Naive thymus-derived CD4-positive, alpha-beta T cell (primary cell): Measurements from ENCODE around the gene DHRS11. TPM values are rescaled to one million over a fixed set of nuclear protein-coding genes. Genes with fewer than 3 reads are reported as not detected.

Source experiments
- ATAC-seq: fragments of 150-1000 bp; cut with Tn5 transposase; 2 replicates; pipeline ENCODE4 v1.10.0; 2021; ENCODE audit warnings: mild to moderate bottlenecking, moderate library complexity
- CTCF ChIA-PET: fragments of 350-600 bp; sonication (Branson Sonifier 250); formaldehyde crosslinking; loops from one replicate; lab custom pipeline; 2021; ENCODE audit warnings: antibody characterized with exemption; lab: Charles Lee
- POLR2A ChIA-PET: fragments of 350-600 bp; sonication (Branson Sonifier 250); formaldehyde crosslinking; loops from one replicate; lab custom pipeline; 2021; ENCODE audit warnings: antibody characterized with exemption, inconsistent platforms; lab: Charles Lee
- DNase-seq, 9 donors: peaks; one replicate each; pipeline versions ENCODE4 v3.0.0 to v3.0.0-alpha.2; 2020 to 2022; ENCODE audit warnings: mixed read lengths in 1 of 9
- H3K27ac ChIP-seq: one replicate; pipeline ENCODE4 v1.7.0; 2013; ENCODE audit warnings: mild to moderate bottlenecking, low read depth, low read length, moderate library complexity
- H3K27me3 ChIP-seq, 2 donors: one replicate each; pipeline ENCODE4 v1.7.0; 2013; ENCODE audit warnings: low read length in 2 of 2, mild to moderate bottlenecking in 2 of 2, moderate library complexity in 2 of 2; ENCODE audit not compliant: control insufficient read depth in 2 of 2, insufficient read depth in 2 of 2
- H3K36me3 ChIP-seq, 3 experiments: 1 replicate in 2 of 3; 2 replicates in 1 of 3; pipeline ENCODE4 v1.7.0; 2013; ENCODE audit warnings: low read length in 3 of 3, mild to moderate bottlenecking in 3 of 3, moderate library complexity in 1 of 3; ENCODE audit not compliant: insufficient read depth in 3 of 3, control insufficient read depth in 2 of 3
- H3K4me1 ChIP-seq, 2 donors: one replicate each; pipeline ENCODE4 v1.7.0; 2013; ENCODE audit warnings: low read length in 2 of 2, mild to moderate bottlenecking in 2 of 2, moderate library complexity in 1 of 2; ENCODE audit not compliant: control insufficient read depth in 2 of 2, insufficient read depth in 2 of 2
- H3K4me3 ChIP-seq: 2 replicates; pipeline ENCODE4 v1.7.0; 2013; ENCODE audit warnings: mild to moderate bottlenecking, low read length
- H3K9me3 ChIP-seq, 3 experiments: 1 replicate in 2 of 3; 2 replicates in 1 of 3; pipeline ENCODE4 v1.7.0; 2013; ENCODE audit warnings: low read length in 3 of 3; ENCODE audit not compliant: control insufficient read depth in 2 of 3
- H3K27ac Mint-ChIP-seq, 9 donors: one replicate each; pipeline ENCODE4 v1.8.0; 2020 to 2022; ENCODE audit warnings: mixed read lengths in 9 of 9, mild to moderate bottlenecking in 8 of 9, moderate library complexity in 5 of 9, inconsistent platforms in 2 of 9
- H3K27me3 Mint-ChIP-seq, 5 donors: one replicate each; pipeline ENCODE4 v1.8.0; 2021 to 2022; ENCODE audit warnings: mixed read lengths in 5 of 5, mild to moderate bottlenecking in 1 of 5
- H3K36me3 Mint-ChIP-seq, 5 donors: one replicate each; pipeline ENCODE4 v1.8.0; 2020 to 2022; ENCODE audit warnings: mixed read lengths in 5 of 5, mild to moderate bottlenecking in 3 of 5, inconsistent platforms in 1 of 5
- H3K4me1 Mint-ChIP-seq, 7 donors: one replicate each; pipeline ENCODE4 v1.8.0; 2020 to 2022; ENCODE audit warnings: mixed read lengths in 7 of 7, mild to moderate bottlenecking in 3 of 7, inconsistent platforms in 1 of 7
- H3K4me3 Mint-ChIP-seq, 10 donors: one replicate each; pipeline ENCODE4 v1.8.0; 2020 to 2022; ENCODE audit warnings: mild to moderate bottlenecking in 10 of 10, mixed read lengths in 10 of 10, moderate library complexity in 6 of 10, inconsistent platforms in 2 of 10
- H3K9me3 Mint-ChIP-seq, 11 donors: one replicate each; pipeline ENCODE4 v1.8.0; 2020 to 2022; ENCODE audit warnings: mixed read lengths in 11 of 11, mild to moderate bottlenecking in 4 of 11, inconsistent platforms in 1 of 11, moderate library complexity in 1 of 11
- intact Hi-C, 2 donors: fragments of 100-400 bp; cut with micrococcal nuclease; formaldehyde crosslinking; loops; one replicate each; pipeline ENCODE4 v1.15.1; 2023
- polyA plus RNA-seq, 2 donors: library from polyadenylated mRNA; unstranded; fragments of 300-500 nt; fragmentation: Illumina TruSeq; gene quantifications; one replicate each; pipeline ENCODE4 v1.2.3, GENCODE V29; 2021
- total RNA-seq, 6 experiments: library from RNA in 5 of 6; stranded (reverse) in 5 of 6; gene quantifications; 1 replicate in 5 of 6; 2 replicates in 1 of 6; pipeline ENCODE4 v1.2.3 and lab custom pipeline; 2021 to 2026

DHRS11 gene
- total and polyA plus RNA-seq, 7 experiments from 2014 or later, result 1.6 to 10.9 (median 5.3) TPM

- CTCF ChIA-PET, result interaction anchor here (1.1 kb wide), 1 partner anchor 16 kb away, joined by 3 read pairs; no protein-coding TSS in a partner anchor
- Histone ChIP-seq H3K9me3 (no peaks in the 10 kb centered on the region), H3K4me3 (no peak overlapping the region), H3K4me1 (no peaks in the 10 kb centered on the region), H3K27ac (no peak overlapping the region), H3K36me3 (peaks cover 0 to 2% (median 0%) of the 10 kb centered on the region in 3 experiments), H3K27me3 (no peaks in the 10 kb centered on the region)
- intact Hi-C loops, result loop anchor here in 1 of 2 donors (5.0 kb wide), 1 partner anchor 754 kb away; no protein-coding TSS in a partner anchor
- Mint-ChIP-seq H3K36me3 (no peaks in the 10 kb centered on the region), H3K27ac (no peak overlapping the region), H3K4me1 (peaks cover 0 to 5% (median 0%) of the 10 kb centered on the region in 7 donors), H3K4me3 (no peak overlapping the region), H3K9me3 (no peaks in the 10 kb centered on the region), H3K27me3 (no peaks in the 10 kb centered on the region)
- no peak for ATAC-seq
- DNase-seq, result no peak
- POLR2A ChIA-PET, result no interaction called here
Measured at GRCh38 chr17:36613155-36613554, 21.5 kb downstream of the DHRS11 start.

- Histone ChIP-seq H3K27me3 (no peaks in the 10 kb centered on the region), H3K27ac (no peak overlapping the region), H3K4me3 (no peak overlapping the region), H3K9me3 (no peaks in the 10 kb centered on the region), H3K36me3 (no peaks in the 10 kb centered on the region), H3K4me1 (no peaks in the 10 kb centered on the region)
- H3K27ac Mint-ChIP-seq, result no peak overlapping the region
- no peaks in the 10 kb centered on the region for H3K27me3 Mint-ChIP-seq
- no peaks in the 10 kb centered on the region for H3K36me3 Mint-ChIP-seq
- ATAC-seq (no peak), DNase-seq (no peak)
- peaks cover 0 to 4% (median 0%) of the 10 kb centered on the region in 7 donors for H3K4me1 Mint-ChIP-seq
- no peak overlapping the region for H3K4me3 Mint-ChIP-seq
- intact Hi-C loops, result loop anchor here in 1 of 2 donors (5.0 kb wide), 1 partner anchor 753 kb away; no protein-coding TSS in a partner anchor
- POLR2A ChIA-PET, result no interaction called here
- H3K9me3 Mint-ChIP-seq, result no peaks in the 10 kb centered on the region
- CTCF ChIA-PET, result interaction anchor here (1.1 kb wide), 1 partner anchor 15 kb away, joined by 3 read pairs; no protein-coding TSS in a partner anchor
Measured at GRCh38 chr17:36614081-36614480, 22.4 kb downstream of the DHRS11 start.

- no peaks in the 10 kb centered on the region for H3K27me3 Mint-ChIP-seq
- Histone ChIP-seq H3K27me3 (no peaks in the 10 kb centered on the region), H3K36me3 (no peaks in the 10 kb centered on the region), H3K4me3 (no peak overlapping the region), H3K27ac (no peak overlapping the region), H3K4me1 (no peaks in the 10 kb centered on the region), H3K9me3 (no peaks in the 10 kb centered on the region)
- intact Hi-C loops, result loop anchor here in 1 of 2 donors (5.0 kb wide), 1 partner anchor 752 kb away; no protein-coding TSS in a partner anchor
- peaks cover 0 to 4% (median 0%) of the 10 kb centered on the region in 5 donors for H3K36me3 Mint-ChIP-seq
- H3K4me1 Mint-ChIP-seq, result peaks cover 0 to 3% (median 0%) of the 10 kb centered on the region in 7 donors
- no peak overlapping the region for H3K4me3 Mint-ChIP-seq
- DNase-seq (no peak), ATAC-seq (no peak)
- H3K27ac Mint-ChIP-seq, result no peak overlapping the region
- ChIA-PET POLR2A (no interaction called here), CTCF (interaction anchor here (0.5 to 0.7 kb wide), 2 partner anchors 11 to 755 kb away, joined by 3 to 4 read pairs; no protein-coding TSS in a partner anchor)
- H3K9me3 Mint-ChIP-seq, result no peaks in the 10 kb centered on the region
Measured at GRCh38 chr17:36614933-36615332, 23.3 kb downstream of the DHRS11 start.

- H3K27ac Mint-ChIP-seq, result no peak overlapping the region
- no peak for ATAC-seq
- Histone ChIP-seq H3K4me3 (no peak overlapping the region), H3K27ac (no peak overlapping the region), H3K4me1 (peaks cover 0 to 2% of the 10 kb centered on the region in 2 donors), H3K27me3 (no peaks in the 10 kb centered on the region), H3K9me3 (no peaks in the 10 kb centered on the region), H3K36me3 (no peaks in the 10 kb centered on the region)
- peaks cover 0 to 2% (median 0%) of the 10 kb centered on the region in 7 donors for H3K4me1 Mint-ChIP-seq
- no peak for DNase-seq
- H3K9me3 Mint-ChIP-seq, result no peaks in the 10 kb centered on the region
- no peak overlapping the region for H3K4me3 Mint-ChIP-seq
- peaks cover 0 to 4% (median 0%) of the 10 kb centered on the region in 5 donors for H3K36me3 Mint-ChIP-seq
- ChIA-PET CTCF (interaction anchor here (0.6 kb wide), 2 partner anchors 429 to 1826 kb away, joined by 4 to 5 read pairs; no protein-coding TSS in a partner anchor), POLR2A (no interaction called here)
- H3K27me3 Mint-ChIP-seq, result no peaks in the 10 kb centered on the region
- intact Hi-C loops, result no loop called here
Measured at GRCh38 chr17:36616061-36617029, 24.7 kb downstream of the DHRS11 start.

- Mint-ChIP-seq H3K27me3 (no peaks in the 10 kb centered on the region), H3K4me1 (peaks cover 0 to 10% (median 0%) of the 10 kb centered on the region in 7 donors), H3K4me3 (no peak overlapping the region), H3K9me3 (no peaks in the 10 kb centered on the region), H3K27ac (no peak overlapping the region), H3K36me3 (peaks cover 0 to 4% (median 0%) of the 10 kb centered on the region in 5 donors)
- Histone ChIP-seq H3K27ac (no peak overlapping the region), H3K27me3 (no peaks in the 10 kb centered on the region), H3K4me3 (no peak overlapping the region), H3K36me3 (no peaks in the 10 kb centered on the region), H3K9me3 (no peaks in the 10 kb centered on the region), H3K4me1 (peaks cover 0 to 2% of the 10 kb centered on the region in 2 donors)
- DNase-seq (no peak), ATAC-seq (no peak)
- CTCF ChIA-PET, result interaction anchor here (1.2 kb wide), 1 partner anchor 11 kb away, joined by 3 read pairs; no protein-coding TSS in a partner anchor
- POLR2A ChIA-PET, result no interaction called here
- intact Hi-C loops, result no loop called here
Measured at GRCh38 chr17:36617773-36618172, 26.1 kb downstream of the DHRS11 start.

GRCh38 chr17:36623281-36623680 lies 31.6 kb downstream of the DHRS11 start:
- intact Hi-C loops, result no loop called here
- H3K36me3 ChIP-seq, result no peaks in the 10 kb centered on the region
- no peaks in the 10 kb centered on the region for H3K27me3 ChIP-seq
- DNase-seq, result no peak
- ChIA-PET CTCF (no interaction called here), POLR2A (no interaction called here)
- no peak overlapping the region for H3K27ac ChIP-seq
- no peak overlapping the region for H3K4me3 ChIP-seq
- peaks cover 0 to 2% of the 10 kb centered on the region in 2 donors for H3K4me1 ChIP-seq
- no peak for ATAC-seq
- Mint-ChIP-seq H3K4me1 (peaks cover 0 to 10% (median 0%) of the 10 kb centered on the region in 7 donors), H3K9me3 (no peaks in the 10 kb centered on the region), H3K27me3 (no peaks in the 10 kb centered on the region), H3K4me3 (no peak overlapping the region), H3K36me3 (peaks cover 0 to 4% (median 0%) of the 10 kb centered on the region in 5 donors), H3K27ac (no peak overlapping the region)
- no peaks in the 10 kb centered on the region for H3K9me3 ChIP-seq
